SK-N-MC (cell line): ENCODE measurements around the gene TLR1.

Experiments
- DNase-seq: peaks from one replicate; pipeline ENCODE4 v3.0.0-alpha.2; 2011; ENCODE audit warnings: low read depth, low spot score
- H3K27ac ChIP-seq: fragments of 200-600 bp; sonication (generic); 2 replicates; pipeline ENCODE4 v1.5.1; 2016; ENCODE audit warnings: mixed run types
- H3K36me3 ChIP-seq: fragments of 200-600 bp; sonication (generic); 2 replicates; pipeline ENCODE4 v1.6.1; 2017; ENCODE audit warnings: antibody characterized with exemption, low read length, mixed read lengths; ENCODE audit not compliant: insufficient read depth
- H3K4me3 ChIP-seq: fragments of 200-600 bp; sonication (generic); 2 replicates; pipeline ENCODE4 v1.5.1; 2016
- H3K9ac ChIP-seq: fragments of 200-600 bp; sonication (generic); 2 replicates; pipeline ENCODE4 v1.8.0; 2017; ENCODE audit warnings: mixed run types, mixed read lengths; ENCODE audit not compliant: insufficient read length
- H3K9me3 ChIP-seq: fragments of 200-600 bp; sonication (generic); 2 replicates; pipeline ENCODE4 v1.6.1; 2017; ENCODE audit warnings: low read depth, mild to moderate bottlenecking, antibody characterized with exemption, low read length, moderate library complexity, mixed read lengths
- EZH2 ChIP-seq: fragments of 200-600 bp; sonication (generic); IDR thresholded peaks from one replicate; pipeline ENCODE4 v1.6.1; 2017; ENCODE audit warnings: antibody characterized with exemption
- FOXP2 ChIP-seq: optimal IDR thresholded peaks from 2 replicates; pipeline ENCODE3; 2011; ENCODE audit warnings: mild to moderate bottlenecking, moderate library complexity; ENCODE audit not compliant: insufficient read depth; ENCODE audit errors: extremely low read length, control extremely low read depth
- POLR2AphosphoS5 ChIP-seq: IDR thresholded peaks from 2 replicates; pipeline ENCODE4 v1.6.1; 2012; ENCODE audit warnings: mild to moderate bottlenecking, low read depth, low read length, borderline replicate concordance

Gene TLR1

GRCh38 chr4:38800961-38801450 lies 3.6 kb downstream of the TLR1 start:
- Histone ChIP-seq H3K9me3 (no peaks in the 10 kb centered on the region), H3K27ac (no peak overlapping the region), H3K36me3 (no peaks in the 10 kb centered on the region), H3K4me3 (no peak overlapping the region), H3K9ac (no peak overlapping the region)
- TF ChIP-seq POLR2AphosphoS5 (no peak), EZH2 (no peak), FOXP2 (no peak)
- DNase-seq: no peak

GRCh38 chr4:38800366-38800765 lies 4.2 kb downstream of the TLR1 start:
- H3K9ac ChIP-seq: no peak overlapping the region
- H3K9me3 ChIP-seq: no peaks in the 10 kb centered on the region
- no peaks in the 10 kb centered on the region for H3K36me3 ChIP-seq
- no peak for DNase-seq
- no peak overlapping the region for H3K4me3 ChIP-seq
- no peak overlapping the region for H3K27ac ChIP-seq
- no peak for TF ChIP-seq EZH2
- no peak for TF ChIP-seq FOXP2
- no peak for TF ChIP-seq POLR2AphosphoS5

- no peak overlapping the region for H3K4me3 ChIP-seq
- TF ChIP-seq EZH2 (no peak), FOXP2 (no peak), POLR2AphosphoS5 (no peak)
- no peak for DNase-seq
- no peaks in the 10 kb centered on the region for H3K36me3 ChIP-seq
- no peaks in the 10 kb centered on the region for H3K9me3 ChIP-seq
- H3K27ac ChIP-seq: no peak overlapping the region
- no peak overlapping the region for H3K9ac ChIP-seq
Measured at GRCh38 chr4:38795087-38795486, 9.5 kb downstream of the TLR1 start.

- H3K27ac ChIP-seq: no peak overlapping the region
- H3K36me3 ChIP-seq: no peaks in the 10 kb centered on the region
Measured at GRCh38 chr4:38794051-38794450, 10.5 kb downstream of the TLR1 start.

GRCh38 chr4:38791010-38791409 lies 13.6 kb downstream of the TLR1 start:
- DNase-seq: no peak
- TF ChIP-seq EZH2: no peak
- Histone ChIP-seq H3K9ac (no peak overlapping the region), H3K4me3 (no peak overlapping the region), H3K9me3 (no peaks in the 10 kb centered on the region), H3K36me3 (no peaks in the 10 kb centered on the region), H3K27ac (no peak overlapping the region)

More at GRCh38 chr4:38794051-38794450, 10.5 kb downstream of the TLR1 start:
- Histone ChIP-seq H3K4me3 (no peak overlapping the region), H3K9me3 (no peaks in the 10 kb centered on the region), H3K9ac (no peak overlapping the region)
- DNase-seq: no peak
- TF ChIP-seq EZH2 (no peak), POLR2AphosphoS5 (no peak), FOXP2 (no peak)

- no peak for TF ChIP-seq POLR2AphosphoS5
- no peak for TF ChIP-seq FOXP2
- TF ChIP-seq EZH2: no peak
- H3K9ac ChIP-seq: no peak overlapping the region
- no peaks in the 10 kb centered on the region for H3K9me3 ChIP-seq
- H3K4me3 ChIP-seq: no peak overlapping the region
- no peaks in the 10 kb centered on the region for H3K36me3 ChIP-seq
- DNase-seq: no peak
- no peak overlapping the region for H3K27ac ChIP-seq
Measured at GRCh38 chr4:38788317-38788716, 16.3 kb downstream of the TLR1 start.

- Histone ChIP-seq H3K9ac (no peak overlapping the region), H3K4me3 (no peak overlapping the region), H3K9me3 (no peaks in the 10 kb centered on the region), H3K36me3 (no peaks in the 10 kb centered on the region), H3K27ac (no peak overlapping the region)
- DNase-seq: no peak
- no peak for TF ChIP-seq FOXP2
- no peak for TF ChIP-seq POLR2AphosphoS5
- no peak for TF ChIP-seq EZH2
Measured at GRCh38 chr4:38787693-38788092, 16.9 kb downstream of the TLR1 start.

GRCh38 chr4:38785901-38786402 lies 18.6 kb downstream of the TLR1 start:
- Histone ChIP-seq H3K27ac (no peak overlapping the region), H3K36me3 (no peaks in the 10 kb centered on the region), H3K9me3 (no peaks in the 10 kb centered on the region), H3K9ac (no peak overlapping the region), H3K4me3 (no peak overlapping the region)
- DNase-seq: no peak
- TF ChIP-seq EZH2 (no peak), FOXP2 (no peak), POLR2AphosphoS5 (no peak)

- no peaks in the 10 kb centered on the region for H3K9me3 ChIP-seq
- DNase-seq: no peak
- no peak overlapping the region for H3K4me3 ChIP-seq
- H3K36me3 ChIP-seq: no peaks in the 10 kb centered on the region
- H3K9ac ChIP-seq: no peak overlapping the region
- TF ChIP-seq EZH2 (no peak), FOXP2 (no peak), POLR2AphosphoS5 (no peak)
- H3K27ac ChIP-seq: no peak overlapping the region
Measured at GRCh38 chr4:38785041-38785790, 19.4 kb downstream of the TLR1 start.
